ENCODE results near the gene PTPRH.

DNA sequence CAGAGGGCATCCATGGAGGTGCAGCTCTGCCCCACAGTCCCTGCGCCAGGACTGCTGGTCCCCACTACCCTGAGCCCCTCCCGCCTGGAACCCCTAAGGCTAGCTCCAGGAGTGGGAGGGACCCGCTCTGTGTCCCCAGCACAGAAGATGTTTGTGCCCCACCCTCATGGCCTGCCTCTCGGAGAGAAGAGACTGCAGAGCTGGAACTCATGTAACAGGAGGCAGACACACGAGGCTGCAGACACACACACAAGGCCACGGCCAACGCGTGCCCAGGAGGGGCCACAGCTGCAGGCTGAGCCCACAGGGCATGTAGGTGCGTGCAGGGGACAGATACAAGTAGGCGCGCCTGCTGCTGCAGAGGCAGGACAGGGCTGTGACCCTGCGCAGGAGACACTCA, 29.7 kb upstream of the PTPRH start:
- TF ChIP-seq EP300 (conservative IDR thresholded peaks at IDR 0.05; ENCODE audit: poor library complexity, severe bottlenecking) (no peak), RAD21 (conservative IDR thresholded peaks at IDR 0.05) (no peak), TAF1 (IDR thresholded peaks at IDR 0.05; ENCODE audit: low read depth) (no peak), MXI1 (conservative IDR thresholded peaks at IDR 0.05; ENCODE audit: poor library complexity, severe bottlenecking) (no peak), EZH2 (IDR thresholded peaks at IDR 0.05; ENCODE audit: borderline replicate concordance, insufficient read depth, low read length, poor library complexity, severe bottlenecking) (no peak), SMC3 (conservative IDR thresholded peaks at IDR 0.05; ENCODE audit: poor library complexity) (no peak)
- TF ChIP-seq, protein P1, sequence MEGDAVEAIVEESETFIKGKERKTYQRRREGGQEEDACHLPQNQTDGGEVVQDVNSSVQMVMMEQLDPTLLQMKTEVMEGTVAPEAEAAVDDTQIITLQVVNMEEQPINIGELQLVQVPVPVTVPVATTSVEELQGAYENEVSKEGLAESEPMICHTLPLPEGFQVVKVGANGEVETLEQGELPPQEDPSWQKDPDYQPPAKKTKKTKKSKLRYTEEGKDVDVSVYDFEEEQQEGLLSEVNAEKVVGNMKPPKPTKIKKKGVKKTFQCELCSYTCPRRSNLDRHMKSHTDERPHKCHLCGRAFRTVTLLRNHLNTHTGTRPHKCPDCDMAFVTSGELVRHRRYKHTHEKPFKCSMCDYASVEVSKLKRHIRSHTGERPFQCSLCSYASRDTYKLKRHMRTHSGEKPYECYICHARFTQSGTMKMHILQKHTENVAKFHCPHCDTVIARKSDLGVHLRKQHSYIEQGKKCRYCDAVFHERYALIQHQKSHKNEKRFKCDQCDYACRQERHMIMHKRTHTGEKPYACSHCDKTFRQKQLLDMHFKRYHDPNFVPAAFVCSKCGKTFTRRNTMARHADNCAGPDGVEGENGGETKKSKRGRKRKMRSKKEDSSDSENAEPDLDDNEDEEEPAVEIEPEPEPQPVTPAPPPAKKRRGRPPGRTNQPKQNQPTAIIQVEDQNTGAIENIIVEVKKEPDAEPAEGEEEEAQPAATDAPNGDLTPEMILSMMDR (IDR thresholded peaks at IDR 0.05; ENCODE audit: poor library complexity, severe bottlenecking), result no peak

Measured in neural cell (in vitro differentiated cells).